OCI-LY7 (cell line): ENCODE measurements around the gene TLR3. TPM values are rescaled to one million over a fixed set of nuclear protein-coding genes. Genes with fewer than 3 reads are reported as not detected.

Source experiments
- BruUV-seq: library from RNA; stranded (reverse); fragments of 400-500 nt; replicated peaks from 2 replicates; lab custom pipeline; 2021; lab: Mats Ljungman, UMichigan
- CTCF ChIA-PET: fragments of 300-600 bp; sonication (Branson Sonifier 250); formaldehyde crosslinking; loops from one replicate; lab custom pipeline; 2022; ENCODE audit warnings: antibody characterized with exemption; ENCODE audit not compliant: unreplicated experiment; lab: Charles Lee
- POLR2A ChIA-PET: fragments of 300-600 bp; sonication (Branson Sonifier 250); formaldehyde crosslinking; loops from one replicate; lab custom pipeline; 2022; ENCODE audit warnings: antibody characterized with exemption; lab: Charles Lee
- DNase-seq: peaks from one replicate; pipeline ENCODE4 v3.0.0-alpha.2; 2015; ENCODE audit warnings: low spot score
- H2AFZ ChIP-seq: fragments of 200-600 bp; sonication (generic), shearing (Covaris generic); 2 replicates; pipeline ENCODE4 v1.6.1; 2014; ENCODE audit warnings: mild to moderate bottlenecking, antibody characterized with exemption, low read length, moderate library complexity
- H3K27ac ChIP-seq: fragments of 200-600 bp; sonication (generic); 2 replicates; pipeline ENCODE4 v1.5.1; 2014; ENCODE audit warnings: mixed run types, low read depth, mild to moderate bottlenecking, moderate library complexity, low read length, inconsistent platforms; ENCODE audit not compliant: poor library complexity, severe bottlenecking
- H3K36me3 ChIP-seq: fragments of 200-600 bp; sonication (generic); 2 replicates; pipeline ENCODE4 v1.6.1; 2014; ENCODE audit warnings: mild to moderate bottlenecking, antibody characterized with exemption, low read length, moderate library complexity, mixed read lengths; ENCODE audit not compliant: insufficient read depth
- H3K4me1 ChIP-seq: fragments of 200-600 bp; sonication (generic); 2 replicates; pipeline ENCODE4 v1.5.1; 2014; ENCODE audit warnings: mild to moderate bottlenecking, low read length; ENCODE audit not compliant: insufficient read depth, poor library complexity, severe bottlenecking
- H3K4me2 ChIP-seq: fragments of 200-600 bp; sonication (generic); 2 replicates; pipeline ENCODE4 v1.6.1; 2014; ENCODE audit warnings: mild to moderate bottlenecking, low read length
- H3K4me3 ChIP-seq: fragments of 200-600 bp; sonication (generic); 2 replicates; pipeline ENCODE4 v1.5.1; 2014; ENCODE audit warnings: mild to moderate bottlenecking, low read depth, low read length; ENCODE audit not compliant: poor library complexity, severe bottlenecking
- H3K79me2 ChIP-seq: fragments of 200-600 bp; sonication (generic); 2 replicates; pipeline ENCODE4 v1.6.1; 2016; ENCODE audit warnings: low read depth, mild to moderate bottlenecking, low read length, moderate library complexity, mixed read lengths; ENCODE audit not compliant: insufficient read depth
- H3K9me2 ChIP-seq: fragments of 200-600 bp; sonication (generic); 2 replicates; pipeline ENCODE4 v1.6.1; 2016; ENCODE audit warnings: mild to moderate bottlenecking, low read length, mixed read lengths; ENCODE audit not compliant: insufficient read depth
- H3K9me3 ChIP-seq: fragments of 200-600 bp; sonication (generic); 2 replicates; pipeline ENCODE4 v1.6.1; 2014; ENCODE audit warnings: mild to moderate bottlenecking, mixed run types, low read length, mixed read lengths
- H4K20me1 ChIP-seq: fragments of 200-600 bp; sonication (generic); 2 replicates; pipeline ENCODE4 v1.6.1; 2014; ENCODE audit warnings: mild to moderate bottlenecking, antibody characterized with exemption, low read length, moderate library complexity, mixed read lengths; ENCODE audit not compliant: insufficient read depth
- CTCF ChIP-seq: fragments of 200-600 bp; sonication (generic); conservative IDR thresholded peaks from 2 replicates; pipeline ENCODE4 v1.5.1; 2014; ENCODE audit warnings: mild to moderate bottlenecking, antibody characterized with exemption, low read length, moderate library complexity, mixed read lengths
- EZH2phosphoT487 ChIP-seq: fragments of 200-600 bp; sonication (generic); IDR thresholded peaks from 2 replicates; pipeline ENCODE4 v1.6.1; 2018; ENCODE audit warnings: low read depth, borderline replicate concordance, mild to moderate bottlenecking, mixed run types, antibody characterized with exemption, low read length, moderate library complexity, mixed read lengths
- intact Hi-C: fragments of 100-400 bp; cut with micrococcal nuclease; formaldehyde crosslinking; loops from one replicate; pipeline ENCODE4 v1.10.0; 2022; ENCODE audit not compliant: unreplicated experiment
- total RNA-seq, 2 experiments: library from RNA; depleted of rRNA in 1 of 2; stranded (reverse); fragments of >200 nt in 1 of 2; shearing (Covaris generic) in 1 of 2; gene quantifications; 2 replicates each; pipeline ENCODE4 v1.2.3, GENCODE V29; 2014 to 2022

Gene TLR3
- total RNA-seq, 2 experiments from 2014 or later: 0.38 to 0.53 TPM

- TF ChIP-seq CTCF (no peak), EZH2phosphoT487 (no peak)
- no peak for DNase-seq
Observed at GRCh38 chr4:186051096-186051495, 17.9 kb upstream of the TLR3 start.

GRCh38 chr4:186058253-186058979 lies 10.5 kb upstream of the TLR3 start:
- DNase-seq: no peak
- no peaks in the 10 kb centered on the region for H3K4me1 ChIP-seq
- H3K79me2 ChIP-seq: no peaks in the 10 kb centered on the region
- ChIA-PET CTCF (no interaction called here), POLR2A (no interaction called here)
- no peak overlapping the region for H3K4me2 ChIP-seq
- no peak overlapping the region for H3K27ac ChIP-seq
- no peaks in the 10 kb centered on the region for H4K20me1 ChIP-seq
- no peaks in the 10 kb centered on the region for H3K9me2 ChIP-seq
- no peaks in the 10 kb centered on the region for H3K36me3 ChIP-seq
- BruUV-seq: no TSS peak
- no peaks in the 10 kb centered on the region for H3K9me3 ChIP-seq
- no peak overlapping the region for H2AFZ ChIP-seq
- intact Hi-C loops: no loop called here
- TF ChIP-seq EZH2phosphoT487 (no peak), CTCF (no peak)
- no peak overlapping the region for H3K4me3 ChIP-seq

More at GRCh38 chr4:186051096-186051495, 17.9 kb upstream of the TLR3 start:
- H3K4me2 ChIP-seq: no peak overlapping the region
- BruUV-seq: no TSS peak
- no peaks in the 10 kb centered on the region for H3K9me3 ChIP-seq
- H3K4me1 ChIP-seq: no peaks in the 10 kb centered on the region
- ChIA-PET POLR2A (no interaction called here), CTCF (no interaction called here)
- no peaks in the 10 kb centered on the region for H3K79me2 ChIP-seq
- H3K4me3 ChIP-seq: no peak overlapping the region
- no peaks in the 10 kb centered on the region for H3K36me3 ChIP-seq
- H2AFZ ChIP-seq: no peak overlapping the region
- no peak overlapping the region for H3K27ac ChIP-seq
- H4K20me1 ChIP-seq: no peaks in the 10 kb centered on the region
- intact Hi-C loops: no loop called here
- no peaks in the 10 kb centered on the region for H3K9me2 ChIP-seq

- Histone ChIP-seq H2AFZ (no peak overlapping the region), H3K36me3 (no peaks in the 10 kb centered on the region), H3K9me3 (no peaks in the 10 kb centered on the region), H3K9me2 (no peaks in the 10 kb centered on the region), H3K4me2 (no peak overlapping the region), H4K20me1 (no peaks in the 10 kb centered on the region), H3K4me1 (no peaks in the 10 kb centered on the region), H3K4me3 (no peak overlapping the region), H3K79me2 (no peaks in the 10 kb centered on the region), H3K27ac (no peak overlapping the region)
- intact Hi-C loops: no loop called here
- DNase-seq: no peak
- BruUV-seq: no TSS peak
- ChIA-PET CTCF (no interaction called here), POLR2A (no interaction called here)
- no peak for TF ChIP-seq EZH2phosphoT487
- no peak for TF ChIP-seq CTCF
Observed at GRCh38 chr4:186058980-186059316, 10.0 kb upstream of the TLR3 start.
